GM12892 (cell line): ENCODE data around the gene TLE7.

Experiments used
- POLR2A ChIP-seq: IDR thresholded peaks from 2 replicates; pipeline ENCODE4 v1.6.1; 2011; ENCODE audit warnings: low read depth, low read length, control low read depth
- TAF1 ChIP-seq: IDR thresholded peaks from 2 replicates; pipeline ENCODE4 v1.6.1; 2011; ENCODE audit warnings: low read depth, mild to moderate bottlenecking, control low read depth, low read length, borderline replicate concordance

GRCh38 chr16:71448274-71448866 is 6.5 kb upstream of the TLE7 start:
- TF ChIP-seq POLR2A = no peak
- no peak for TF ChIP-seq TAF1
